GM06990 (cell line): Measurements from ENCODE around the gene ACSF2.

Experiments
- DNase-seq: peaks from one replicate; pipeline ENCODE4 v3.0.0-alpha.2; 2011; ENCODE audit not compliant: insufficient read length; ENCODE audit errors: extremely low read depth
- H3K27me3 ChIP-seq: replicated peaks from 2 replicates; pipeline ENCODE4 v1.6.0; 2011; ENCODE audit warnings: low read length; ENCODE audit not compliant: control insufficient read depth, insufficient read depth
- H3K36me3 ChIP-seq: 2 replicates; pipeline ENCODE4 v1.5.1; 2011; ENCODE audit warnings: low read length; ENCODE audit not compliant: control insufficient read depth, insufficient read depth
- H3K4me3 ChIP-seq: replicated peaks from 2 replicates; pipeline ENCODE4 v1.5.1; 2011; ENCODE audit warnings: low read depth, mild to moderate bottlenecking, control low read depth, low read length
- CTCF ChIP-seq: IDR thresholded peaks from 2 replicates; pipeline ENCODE4 v1.5.1; 2011; ENCODE audit warnings: low read length, control low read depth, mild to moderate bottlenecking, inconsistent platforms; ENCODE audit not compliant: insufficient read depth, poor library complexity, severe bottlenecking

ACSF2 gene

GRCh38 chr17:50482516-50482915 lies 56.5 kb downstream of the ACSF2 start:
- peak; percentile 56 for DNase-seq
- Histone ChIP-seq H3K36me3 (peaks cover 6% of the 10 kb centered on the region), H3K4me3 (no peak overlapping the region), H3K27me3 (no peaks in the 10 kb centered on the region)
- peak; percentile 91 for TF ChIP-seq CTCF

DNA sequence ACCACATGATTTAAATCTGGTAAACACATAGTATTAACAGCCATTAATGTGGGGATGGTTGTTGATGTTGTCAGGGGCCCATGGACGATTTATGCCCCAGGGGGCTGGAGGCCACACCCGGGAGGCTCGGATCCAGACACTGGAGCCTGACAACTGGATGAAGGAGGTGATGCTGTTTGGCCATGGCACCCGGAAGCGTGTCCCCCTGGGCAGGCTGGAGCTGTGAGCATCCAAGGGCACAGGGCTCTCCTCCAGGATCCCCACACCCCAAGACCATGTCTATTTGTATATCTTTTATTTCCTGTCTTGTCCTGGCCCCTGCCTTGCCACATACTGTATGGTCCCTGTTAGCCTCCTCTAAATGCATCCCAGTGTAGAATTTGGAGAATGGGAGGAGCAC lies 57.2 kb downstream of the ACSF2 start:
- DNase-seq: no peak
- no peak overlapping the region for H3K4me3 ChIP-seq
- TF ChIP-seq CTCF: no peak
- peaks cover 6% of the 10 kb centered on the region for H3K36me3 ChIP-seq
- no peaks in the 10 kb centered on the region for H3K27me3 ChIP-seq

- H3K4me3 ChIP-seq: no peak overlapping the region
- TF ChIP-seq CTCF: no peak
- peaks cover 6% of the 10 kb centered on the region for H3K36me3 ChIP-seq
- H3K27me3 ChIP-seq: no peaks in the 10 kb centered on the region
- no peak for DNase-seq
Measured at GRCh38 chr17:50484386-50485155, 58.6 kb downstream of the ACSF2 start.

GRCh38 chr17:50487213-50488096 lies 61.4 kb downstream of the ACSF2 start:
- no peaks in the 10 kb centered on the region for H3K27me3 ChIP-seq
- H3K4me3 ChIP-seq: no peak overlapping the region
- DNase-seq: no peak
- TF ChIP-seq CTCF: no peak
- H3K36me3 ChIP-seq: peaks cover 6% of the 10 kb centered on the region

DNA sequence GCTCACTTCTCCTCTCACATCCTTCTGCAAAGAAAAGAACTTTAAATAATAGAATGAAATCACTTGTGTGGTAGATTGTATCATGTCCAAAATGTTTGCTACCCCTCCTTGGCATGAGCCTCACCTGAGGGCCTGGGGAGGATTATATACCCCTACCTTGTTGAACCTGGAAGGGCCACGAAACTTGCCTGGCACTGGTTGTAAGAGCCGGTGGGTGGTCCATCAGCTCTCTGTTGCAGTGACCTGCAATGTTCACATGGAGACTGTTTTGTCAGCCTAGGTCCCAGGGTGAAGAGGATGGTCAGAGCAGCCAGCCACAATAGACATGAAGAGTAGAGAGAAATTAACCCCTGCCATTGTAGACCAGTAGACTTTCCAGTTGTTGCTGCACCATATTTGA lies 62.9 kb downstream of the ACSF2 start:
- Histone ChIP-seq H3K36me3 (peaks cover 6% of the 10 kb centered on the region), H3K27me3 (no peaks in the 10 kb centered on the region), H3K4me3 (no peak overlapping the region)
- TF ChIP-seq CTCF: no peak
- no peak for DNase-seq
